HG03571 (cell line): ENCODE measurements around the gene RABGAP1L.
A peak's percentile ranks its signal among the peaks of the same experiment; 100 is the strongest.
"Not testable (repeated sequence)": the region's sequence is repeated elsewhere in the genome, so short reads cannot be mapped to it uniquely, and the experiment has no call there.

ENCODE experiments used
- ATAC-seq: cut with Tn5 transposase; IDR thresholded peaks from one replicate; pipeline ENCODE4 v1.9.1; 2021; ENCODE audit not compliant: unreplicated experiment

The RABGAP1L gene

DNA sequence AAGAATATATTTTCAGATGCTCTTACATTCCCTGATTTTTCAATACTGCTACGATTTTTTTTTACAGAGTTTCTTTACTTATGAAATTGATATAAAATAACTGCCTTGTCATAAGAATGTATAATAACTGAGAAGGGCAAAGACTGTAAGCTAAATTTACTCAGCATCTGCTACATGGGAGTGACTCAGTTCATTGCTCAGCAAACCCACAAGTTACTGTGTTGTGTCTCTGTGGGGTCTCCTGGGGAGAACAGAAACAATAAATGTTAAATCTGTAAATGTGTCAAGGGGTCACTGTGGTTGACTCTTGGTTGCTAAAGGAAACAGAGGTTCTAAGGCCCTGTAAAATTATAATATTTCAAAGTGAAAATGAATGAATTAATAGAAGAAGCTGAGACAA lies 630.1 kb downstream of the RABGAP1L start:
- peak; percentile 85 for ATAC-seq

- no peak for ATAC-seq
These were observed 632.5 kb downstream of the RABGAP1L start for GRCh38 chr1:174791863-174792262.

- ATAC-seq, result no peak
These were observed 635.5 kb downstream of the RABGAP1L start for GRCh38 chr1:174794861-174795260.

GRCh38 chr1:174795806-174796205 lies 636.5 kb downstream of the RABGAP1L start:
- no peak for ATAC-seq

- ATAC-seq, result no peak
These were observed 638.1 kb downstream of the RABGAP1L start for GRCh38 chr1:174797398-174797797.

DNA sequence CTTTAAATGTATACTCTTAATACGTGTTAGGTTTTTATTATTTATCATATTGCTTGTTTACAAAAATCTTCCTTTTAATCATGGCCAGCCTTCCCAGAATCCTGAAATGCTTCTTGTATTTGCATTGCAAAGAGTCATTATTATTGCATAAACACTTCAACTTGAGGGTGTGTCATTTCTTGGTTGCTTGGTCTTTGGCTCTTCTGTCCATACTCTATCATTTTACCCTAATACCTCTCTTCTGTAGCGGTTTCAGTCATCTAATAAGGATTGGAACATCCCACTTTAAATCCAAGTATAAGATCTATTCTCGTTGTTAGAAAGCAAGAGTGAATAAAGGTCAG lies 639.8 kb downstream of the RABGAP1L start:
- ATAC-seq, result no peak

GRCh38 chr1:174800216-174800851 lies 641.0 kb downstream of the RABGAP1L start:
- ATAC-seq, result no peak

GRCh38 chr1:174800876-174801275 lies 641.6 kb downstream of the RABGAP1L start:
- ATAC-seq, result no peak

DNA sequence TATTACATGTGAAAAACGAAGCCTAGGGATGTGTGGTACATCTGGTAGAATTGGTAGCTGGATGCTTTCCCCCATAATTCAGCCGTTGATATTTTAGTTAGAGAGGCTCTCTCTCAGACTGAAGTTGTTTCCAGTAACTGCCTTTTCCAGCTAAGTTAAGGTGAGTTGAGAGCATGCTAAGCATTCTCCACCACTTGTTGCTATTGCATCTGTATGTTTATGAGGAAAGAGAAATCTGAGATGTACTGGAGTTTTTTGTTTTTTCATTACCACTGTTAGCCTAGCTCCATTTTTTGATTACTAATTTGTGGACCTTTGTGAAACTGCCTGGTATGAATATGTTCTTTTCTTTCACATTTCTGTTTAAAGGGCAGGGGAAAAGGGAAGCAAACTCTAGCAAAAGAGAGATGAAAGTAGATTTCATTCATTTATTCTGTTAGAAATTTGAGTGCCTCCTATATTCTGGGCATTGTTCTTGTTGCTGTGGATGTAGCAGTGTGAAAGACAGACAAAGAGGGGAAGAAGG lies 650.5 kb downstream of the RABGAP1L start:
- ATAC-seq, result no peak

DNA sequence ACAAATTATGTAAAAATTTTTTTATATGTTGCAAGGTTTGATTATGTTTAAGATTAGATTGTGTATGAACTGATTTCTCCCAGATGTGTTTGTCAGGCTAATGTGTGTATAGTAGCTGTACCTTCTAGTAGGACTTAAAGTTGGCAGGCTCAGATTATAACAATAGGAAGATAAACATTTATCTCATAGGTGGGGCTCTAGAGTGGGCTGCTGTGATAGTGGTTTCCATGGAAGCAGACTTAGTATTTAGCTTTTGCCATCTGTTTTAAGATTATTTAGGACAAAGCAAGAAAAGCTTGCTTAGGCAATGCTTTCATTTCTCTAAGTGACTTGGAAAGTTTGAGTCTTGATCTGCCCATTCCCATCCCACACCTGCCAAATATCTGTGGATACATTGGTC lies 652.7 kb downstream of the RABGAP1L start:
- no peak for ATAC-seq

- no peak for ATAC-seq
These were observed 653.3 kb downstream of the RABGAP1L start for GRCh38 chr1:174812656-174813055.

DNA sequence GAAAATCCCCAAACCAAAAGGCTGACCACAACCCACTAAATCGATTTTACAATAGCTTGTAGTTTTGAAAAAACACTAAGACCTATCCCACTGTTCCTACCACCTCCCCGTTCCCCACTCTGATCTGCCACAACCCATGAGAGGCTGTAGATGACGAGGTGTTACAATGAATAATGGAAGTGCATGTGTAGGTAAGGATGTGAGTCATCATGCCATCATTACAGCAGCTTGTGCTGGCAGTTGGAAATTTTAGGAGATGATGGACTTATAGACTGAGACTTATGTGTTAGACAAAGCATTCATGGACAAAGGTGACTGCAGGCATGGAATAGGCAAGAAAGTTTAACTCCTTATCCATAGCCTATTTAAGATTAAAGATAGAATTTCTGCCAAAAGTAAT lies 655.7 kb downstream of the RABGAP1L start:
- peak; percentile 16 for ATAC-seq

- ATAC-seq, result peak; percentile 52
These were observed 656.2 kb downstream of the RABGAP1L start for GRCh38 chr1:174815474-174815908.

DNA sequence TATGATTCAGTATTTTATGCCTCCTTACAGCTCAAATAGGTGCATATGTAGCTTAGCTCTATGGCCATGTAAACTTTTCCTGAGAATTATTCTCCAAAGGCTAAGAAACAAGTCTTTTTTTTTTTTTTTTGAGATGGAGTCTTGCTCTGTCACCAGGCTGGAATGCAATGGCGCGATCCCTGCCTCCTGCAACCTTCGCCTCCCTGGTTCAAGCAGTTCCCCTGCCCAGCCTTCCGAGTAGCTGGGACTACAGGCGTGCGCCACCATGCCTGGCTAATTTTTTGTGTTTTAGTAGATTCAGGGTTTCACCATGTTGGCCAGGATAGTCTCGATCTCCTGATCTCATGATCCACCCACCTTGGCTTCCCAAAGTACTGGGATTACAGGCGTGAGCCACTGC lies 657.3 kb downstream of the RABGAP1L start:
- not testable (repeated sequence) for ATAC-seq

DNA sequence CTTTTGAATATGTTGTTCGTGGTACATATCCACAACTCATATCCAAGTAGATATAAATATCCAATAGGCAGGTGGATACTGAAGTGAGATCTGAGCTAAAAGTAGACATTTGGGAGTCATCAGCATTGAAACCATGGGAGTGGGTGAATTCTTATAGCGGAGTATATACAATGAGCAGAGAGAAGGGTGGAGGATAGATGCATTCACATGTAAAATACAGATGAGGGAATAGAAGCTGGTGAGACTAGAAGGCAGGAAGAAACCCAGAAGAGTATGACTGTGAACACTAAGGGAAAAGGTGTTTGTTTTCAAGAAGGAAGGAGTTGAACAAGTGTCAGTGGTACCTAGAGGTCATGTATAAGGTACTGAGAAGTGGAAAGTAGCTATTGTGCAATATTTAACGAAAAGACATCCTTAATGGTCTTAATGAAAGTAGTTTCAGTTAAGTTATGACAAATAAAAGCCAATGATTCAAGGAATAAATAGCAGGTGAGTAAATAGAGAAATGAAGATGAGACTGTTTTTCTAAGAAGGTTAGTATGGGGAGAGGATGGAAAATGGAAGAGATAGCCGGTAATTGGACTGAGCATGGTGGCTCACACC lies 658.8 kb downstream of the RABGAP1L start:
- ATAC-seq, result peak; percentile 62

GRCh38 chr1:174818951-174819350 lies 659.6 kb downstream of the RABGAP1L start:
- ATAC-seq, result no peak

DNA sequence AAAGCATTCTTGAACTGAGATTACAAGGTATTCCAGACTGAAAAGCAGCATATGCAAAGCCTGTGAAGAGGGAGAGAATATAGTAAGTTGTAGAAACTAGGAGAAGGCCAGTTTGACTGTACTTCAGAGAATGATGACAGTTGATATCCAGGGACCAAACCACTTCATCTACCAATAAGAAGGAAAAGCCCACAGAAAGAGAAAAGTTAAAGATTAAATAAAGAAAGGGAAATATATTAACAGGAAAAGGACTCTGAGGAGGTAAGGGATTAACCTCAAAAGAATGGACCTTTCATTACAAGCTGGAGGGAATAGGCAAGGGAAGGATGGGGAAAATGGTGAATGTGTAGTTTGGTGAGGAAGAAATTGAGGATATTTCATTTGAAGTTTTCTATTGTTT lies 660.3 kb downstream of the RABGAP1L start:
- no peak for ATAC-seq

DNA sequence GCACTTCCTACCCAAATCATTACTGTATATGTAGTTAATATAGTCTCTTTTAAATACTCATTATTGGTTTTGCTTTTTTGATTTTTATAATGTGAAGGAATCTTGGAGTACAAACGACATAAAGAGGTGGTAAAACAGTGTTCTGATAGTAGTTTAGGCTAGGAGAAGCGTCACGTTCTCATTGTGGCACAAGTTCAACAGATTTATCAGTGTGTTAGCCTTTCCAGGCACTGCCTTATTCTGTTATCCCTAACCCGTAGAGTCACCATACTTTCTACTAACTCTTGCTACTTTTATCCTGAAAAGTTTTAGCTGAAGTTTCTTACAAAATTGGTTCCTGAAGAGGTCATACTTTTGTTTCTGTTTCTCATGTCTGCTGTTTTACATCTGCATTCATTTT lies 665.8 kb downstream of the RABGAP1L start:
- no peak for ATAC-seq

DNA sequence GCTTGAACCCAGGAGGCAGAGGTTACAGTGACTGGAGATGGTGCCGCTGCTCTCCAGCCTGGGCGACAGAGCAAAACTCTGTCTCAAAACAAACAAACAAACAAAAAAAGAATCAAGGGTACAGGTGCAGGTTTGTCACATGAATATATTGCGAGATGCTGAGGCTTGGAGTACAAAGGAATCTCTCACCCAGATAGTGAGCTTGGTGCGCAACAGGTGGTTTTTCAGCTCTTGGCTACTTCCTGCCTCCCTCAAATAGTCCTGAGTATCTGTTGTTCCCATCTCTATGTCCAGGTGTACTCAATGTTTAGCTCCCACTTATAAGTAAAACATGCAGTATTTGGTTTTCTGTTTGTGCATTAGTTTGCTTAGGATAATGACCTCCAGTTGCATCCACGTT lies 666.5 kb downstream of the RABGAP1L start:
- no peak for ATAC-seq

DNA sequence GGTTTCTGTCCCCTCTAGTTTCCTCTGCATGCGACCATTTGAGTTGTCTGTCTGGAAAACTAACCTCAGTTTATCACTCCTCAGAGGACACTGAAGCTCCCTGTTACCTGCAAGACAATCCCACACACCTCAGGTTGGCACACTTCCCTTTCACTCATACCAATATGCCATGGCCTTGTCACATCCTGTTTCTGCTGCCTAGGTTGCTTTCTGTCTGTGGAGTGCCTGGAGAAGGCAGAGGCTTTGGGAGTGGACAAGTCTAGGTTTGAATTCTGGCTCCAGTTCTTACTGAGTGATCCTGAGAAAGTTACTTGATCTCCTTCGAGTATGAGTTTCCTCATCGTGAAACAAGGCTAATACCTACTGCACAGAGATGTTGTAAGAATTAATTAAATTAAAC lies 668.9 kb downstream of the RABGAP1L start:
- no peak for ATAC-seq

GRCh38 chr1:174829990-174830389 lies 670.7 kb downstream of the RABGAP1L start:
- no peak for ATAC-seq

DNA sequence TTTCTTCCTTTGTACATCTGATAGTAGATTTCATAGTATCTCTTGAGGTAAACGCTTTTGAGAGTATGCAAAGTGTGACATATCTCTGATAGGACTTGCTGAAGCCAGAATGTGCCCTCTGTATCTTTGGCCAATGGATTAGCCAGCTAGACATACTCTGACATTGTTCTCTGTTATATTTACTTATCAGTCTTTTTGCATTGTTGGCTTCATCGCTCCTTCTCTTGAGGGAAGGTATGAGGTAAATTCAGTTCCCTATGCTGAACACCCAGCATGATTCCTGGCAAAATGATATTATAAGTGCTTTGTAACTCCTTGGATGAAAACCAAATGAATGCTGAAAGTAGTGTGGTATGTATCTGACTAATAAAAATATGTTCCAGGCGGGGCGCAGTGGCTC lies 677.2 kb downstream of the RABGAP1L start:
- ATAC-seq, result no peak

DNA sequence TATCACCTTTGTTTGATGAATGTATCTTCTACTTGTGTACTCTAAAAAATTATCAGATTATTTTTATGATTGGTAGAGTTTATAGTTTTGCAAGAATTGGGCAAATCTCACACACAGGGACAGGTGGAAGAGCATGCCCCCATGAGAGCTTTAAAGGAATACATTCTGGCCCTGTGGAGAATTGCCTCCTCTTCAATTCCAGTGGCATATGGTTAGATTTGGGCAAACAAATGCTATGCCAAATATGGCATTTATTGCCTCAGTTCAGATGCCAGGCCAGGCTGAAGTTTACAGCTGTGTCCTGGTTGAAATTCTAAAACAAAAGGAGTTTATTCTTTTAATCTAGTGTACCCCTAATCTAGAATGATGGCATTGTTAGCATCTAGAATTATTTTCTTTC lies 678.1 kb downstream of the RABGAP1L start:
- ATAC-seq, result no peak
